Activated T-cell treated with anti-CD3 and anti-CD28 coated beads for 4 hours (primary cell): ENCODE data around the gene JTB.

Source experiments
- DNase-seq: peaks from one replicate; pipeline ENCODE4 v3.0.0-alpha.2; 2020

Gene JTB

DNA sequence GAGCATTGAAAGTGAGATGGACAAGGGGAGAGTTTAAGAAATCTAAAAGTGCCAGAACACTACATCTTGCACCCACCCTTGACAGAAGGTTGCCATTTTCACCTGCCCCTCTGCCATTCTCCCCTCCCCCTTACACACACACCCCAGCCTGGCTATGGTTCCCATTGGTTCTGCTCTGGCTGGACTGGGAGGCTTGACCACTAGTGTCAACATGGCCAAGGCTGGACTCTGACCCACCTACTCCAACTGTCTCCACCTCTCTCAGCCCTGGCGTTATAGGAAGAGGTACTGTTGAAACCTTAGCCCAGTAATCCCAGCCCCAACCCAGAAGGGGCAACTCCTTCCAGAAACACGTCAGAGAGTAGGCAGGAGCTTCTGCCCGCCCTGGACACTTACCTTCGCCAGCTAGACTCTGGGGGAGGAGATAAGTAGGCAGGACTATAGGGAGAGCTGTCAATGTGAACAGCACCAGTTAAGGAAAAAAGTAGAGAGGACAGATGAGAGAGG, 23.6 kb downstream of the JTB start:
- no peak for DNase-seq

DNA sequence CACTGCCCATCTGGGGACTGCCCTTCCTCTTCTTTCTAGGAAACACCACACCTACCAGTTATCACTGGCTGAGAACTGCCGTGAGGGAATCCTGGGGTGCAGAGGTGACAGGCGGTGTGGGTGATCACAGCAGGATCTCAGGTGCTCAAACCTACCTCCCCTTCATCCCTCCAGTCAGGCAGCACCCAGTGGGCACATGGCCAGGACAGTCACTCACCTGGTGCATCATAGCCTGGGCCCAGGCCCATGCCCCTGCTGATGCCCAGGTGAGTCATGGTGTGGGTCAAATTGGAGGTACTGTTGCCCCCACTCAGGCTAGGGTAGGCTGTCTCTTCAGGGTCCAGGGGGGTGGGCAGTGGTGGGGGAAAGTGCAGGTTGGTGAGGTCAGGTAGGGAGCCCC, 25.7 kb downstream of the JTB start:
- DNase-seq: no peak

DNA sequence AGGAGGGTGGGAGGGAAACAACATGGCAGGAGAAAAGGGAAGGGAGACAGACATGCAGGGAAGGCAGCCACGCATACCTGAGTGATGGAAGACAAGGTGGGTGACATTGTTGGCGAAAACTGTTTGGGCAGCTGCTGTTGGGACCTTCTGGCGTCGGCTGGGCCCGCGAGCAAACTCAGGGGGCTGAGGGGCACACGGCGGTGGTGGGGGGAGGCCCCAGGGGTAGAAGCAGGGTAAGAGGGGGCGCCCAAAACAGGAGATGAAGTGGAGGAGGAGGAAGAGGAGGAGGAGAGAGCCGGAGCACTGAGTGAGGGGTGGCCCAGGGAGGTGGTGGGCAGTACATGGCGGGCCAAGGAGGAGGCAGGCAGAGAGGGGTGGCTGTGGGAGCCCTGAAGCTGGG, 26.3 kb downstream of the JTB start:
- no peak for DNase-seq

DNA sequence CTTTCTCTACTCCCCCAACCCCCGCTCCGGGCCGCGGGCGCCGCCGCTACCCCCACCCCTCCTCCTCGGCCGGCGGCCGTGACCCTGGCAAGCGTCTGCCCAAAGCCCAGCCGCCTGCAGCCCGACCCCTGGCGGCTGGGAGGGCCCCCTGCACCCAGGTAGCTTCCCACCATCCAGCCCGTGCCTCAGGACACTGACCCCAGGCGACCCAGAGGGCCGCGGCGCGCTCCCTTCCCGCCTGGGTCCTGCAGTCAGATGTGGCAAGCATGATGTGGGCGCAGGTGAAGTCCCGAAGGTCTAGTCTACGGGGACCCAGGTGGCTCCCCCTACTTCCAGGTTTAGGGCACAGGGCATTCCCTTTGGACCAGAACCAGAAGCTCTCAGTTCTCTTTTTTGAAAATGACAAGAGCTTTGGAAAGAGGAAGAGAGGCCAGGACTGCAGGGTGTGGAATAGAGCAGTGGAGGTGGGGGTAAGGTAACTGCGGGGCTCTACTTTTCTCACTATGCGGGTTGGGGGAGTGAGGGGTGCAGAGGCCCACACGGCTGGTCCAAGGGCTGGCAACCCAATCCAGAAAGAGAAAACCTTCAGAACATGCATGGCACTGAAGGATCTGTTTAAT, 30.7 kb downstream of the JTB start, which contains the start of gene DENND4B:
Gene DENND4B (minus strand): TSS at position 97 of the 620 bp plus-strand sequence. CDS start 2,344 bp downstream, outside the sequence.
- peak; percentile 55 for DNase-seq

DNA sequence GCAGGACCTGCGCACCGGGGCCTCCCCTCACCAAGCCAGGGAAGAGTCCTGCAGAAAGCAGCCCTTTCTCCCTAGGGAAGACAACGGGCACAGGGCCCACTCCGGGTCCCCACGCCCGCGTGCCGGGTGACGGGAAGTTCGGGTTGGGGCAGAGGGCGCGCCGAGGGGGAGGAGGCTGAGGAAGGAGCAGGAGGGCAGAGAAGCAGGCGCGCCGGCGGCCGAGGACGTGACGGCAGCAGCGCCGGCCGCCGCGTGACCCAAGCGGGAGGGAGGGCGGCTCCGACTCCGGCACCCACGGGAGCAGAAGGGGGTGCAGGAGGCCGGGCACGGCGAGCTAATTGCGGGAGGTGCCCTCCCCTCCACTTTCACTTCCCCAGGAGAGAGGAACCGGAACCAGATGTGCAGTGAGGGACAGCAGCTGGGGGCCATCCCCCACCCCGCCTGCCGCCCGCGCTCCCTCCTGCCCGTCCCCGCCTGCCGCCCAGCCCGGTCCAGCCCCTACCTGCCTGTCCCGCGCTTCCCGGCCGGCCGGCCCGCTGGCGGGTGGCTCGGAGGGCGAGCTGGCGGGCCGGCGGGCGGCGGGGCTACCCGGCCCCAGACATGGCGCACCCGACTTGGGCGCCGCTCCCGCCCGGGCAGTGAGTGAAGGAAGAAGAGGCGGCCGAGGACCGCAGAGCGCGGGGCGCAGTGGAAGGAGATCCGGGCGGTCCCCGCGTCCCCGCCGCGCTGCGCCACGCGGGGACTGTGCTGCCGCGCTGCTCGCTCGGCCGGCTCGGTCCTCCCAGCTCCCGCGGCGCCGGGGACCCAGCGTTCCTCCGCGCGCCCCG, 31.5 kb downstream of the JTB start:
- DNase-seq: peak; percentile 50

DNA sequence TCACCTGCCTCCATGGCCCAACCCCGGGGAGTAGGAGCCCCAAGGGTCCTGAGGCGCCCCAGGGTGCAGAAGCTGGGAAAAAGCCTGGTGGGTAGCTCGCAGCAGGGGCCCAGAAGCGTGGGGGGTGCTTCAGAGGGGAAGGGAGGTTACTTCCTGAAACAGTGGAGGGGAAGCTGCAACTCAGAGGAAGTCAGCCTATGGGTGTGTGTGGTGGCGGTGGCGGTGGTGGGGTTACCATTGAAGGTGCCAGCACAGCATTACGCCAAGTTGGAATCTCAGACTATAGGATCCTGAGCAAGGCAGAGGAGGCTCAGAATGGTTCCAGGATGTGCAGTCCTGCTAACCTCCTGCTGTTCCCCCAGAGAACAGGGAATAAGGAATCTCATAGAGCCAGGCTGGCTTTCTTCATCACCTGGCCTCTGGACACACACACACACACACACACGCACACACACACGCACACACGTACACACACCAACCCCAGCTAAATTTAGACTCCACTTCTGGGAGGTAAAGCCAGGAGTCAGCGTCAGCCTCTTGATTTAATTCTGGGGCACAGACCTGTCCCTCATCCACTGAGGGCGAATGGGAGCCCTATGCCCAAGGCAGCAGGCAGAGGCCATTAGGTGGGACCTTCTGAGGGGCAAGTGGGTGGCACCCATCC, 32.2 kb downstream of the JTB start:
- DNase-seq: peak; percentile 58

DNA sequence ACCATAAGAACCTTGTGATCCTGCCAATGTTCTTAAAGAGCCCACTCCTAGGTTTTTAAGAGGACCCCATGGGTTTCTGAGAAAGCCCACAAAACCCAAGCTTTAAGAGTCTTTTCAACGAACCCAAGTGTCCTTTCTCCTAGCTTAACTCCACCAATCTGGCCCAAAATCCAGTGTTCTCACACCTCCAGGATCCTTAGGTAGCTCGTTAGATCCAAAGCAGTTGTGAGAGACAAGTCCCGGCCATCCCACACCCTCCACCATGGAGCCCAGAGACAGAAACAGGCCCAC, 32.7 kb downstream of the JTB start:
- no peak for DNase-seq

DNA sequence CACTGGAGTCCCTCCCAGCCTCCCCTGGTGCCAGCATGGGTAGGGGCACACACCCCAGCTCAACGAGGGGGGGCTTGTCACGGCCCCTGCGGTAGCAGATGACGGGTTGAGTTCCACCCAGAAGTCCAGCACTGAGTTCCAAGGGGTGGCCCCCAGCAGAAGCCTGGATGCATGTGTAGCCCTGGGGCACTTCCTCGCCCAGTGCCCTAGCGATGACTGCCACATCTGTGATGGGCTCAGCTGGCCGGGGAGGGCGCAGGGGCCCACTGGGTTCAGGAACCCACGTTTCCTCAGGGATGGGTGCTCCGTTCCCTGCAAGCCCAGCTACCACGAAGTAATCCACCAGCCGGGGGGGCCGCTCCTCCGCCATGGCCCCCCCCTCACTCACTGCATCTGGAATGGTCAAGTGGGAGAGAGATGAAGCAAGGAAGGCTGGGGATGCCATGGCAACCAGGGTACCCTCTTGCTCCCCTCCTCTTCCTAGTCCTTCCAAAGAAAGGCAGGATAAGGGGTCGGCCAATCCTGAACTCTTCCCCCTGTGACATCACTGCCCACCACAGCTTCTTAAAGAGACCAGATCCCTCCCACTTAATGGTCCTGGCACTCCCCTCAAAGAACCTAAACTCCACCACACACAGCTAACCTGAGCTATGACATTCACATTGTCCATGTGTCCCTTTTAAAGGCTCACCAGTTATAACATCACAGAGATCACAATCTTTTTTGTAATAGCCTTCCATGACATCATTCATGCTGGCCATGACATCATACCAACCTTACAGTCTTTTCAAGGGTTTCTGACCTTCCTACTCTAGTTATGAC, 33.3 kb downstream of the JTB start:
- DNase-seq: no peak

DNA sequence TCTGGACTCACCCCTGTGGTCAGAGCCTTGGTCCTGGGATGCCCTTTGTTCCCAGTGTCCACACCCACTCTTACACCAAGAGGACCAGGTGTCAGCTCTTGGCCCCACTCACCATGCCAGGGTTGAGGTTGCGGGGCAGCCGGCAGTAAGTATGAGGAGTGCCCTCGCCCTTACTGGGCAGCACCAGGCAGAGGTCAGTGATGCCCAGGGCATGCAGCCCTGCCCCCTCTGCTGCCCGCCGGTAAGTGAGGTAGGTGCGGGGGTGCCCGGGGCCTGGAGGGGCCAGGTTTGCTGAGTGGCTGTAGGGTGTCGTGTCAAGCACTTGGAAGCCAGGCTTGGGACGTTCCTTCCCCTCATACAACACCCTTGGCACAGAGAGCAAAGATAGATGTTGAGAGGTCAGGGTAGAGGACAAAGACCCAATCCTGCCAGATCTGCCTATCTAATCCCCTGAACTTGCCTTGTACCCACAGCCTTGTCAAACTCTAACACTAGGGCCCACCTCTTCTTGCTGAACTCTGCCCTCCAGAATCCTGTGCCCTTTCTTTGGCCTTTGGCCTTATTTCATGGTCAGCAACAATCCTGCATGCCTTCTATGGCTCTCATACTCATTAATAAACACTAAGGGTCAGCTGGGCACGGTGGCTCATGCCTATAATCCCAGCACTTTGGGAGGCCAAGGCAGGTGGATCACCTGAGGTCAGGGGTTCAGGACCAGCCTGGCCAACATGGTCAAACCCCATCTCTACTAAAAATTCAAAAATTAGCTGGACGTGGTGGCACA, 34.5 kb downstream of the JTB start:
- DNase-seq: no peak

DNA sequence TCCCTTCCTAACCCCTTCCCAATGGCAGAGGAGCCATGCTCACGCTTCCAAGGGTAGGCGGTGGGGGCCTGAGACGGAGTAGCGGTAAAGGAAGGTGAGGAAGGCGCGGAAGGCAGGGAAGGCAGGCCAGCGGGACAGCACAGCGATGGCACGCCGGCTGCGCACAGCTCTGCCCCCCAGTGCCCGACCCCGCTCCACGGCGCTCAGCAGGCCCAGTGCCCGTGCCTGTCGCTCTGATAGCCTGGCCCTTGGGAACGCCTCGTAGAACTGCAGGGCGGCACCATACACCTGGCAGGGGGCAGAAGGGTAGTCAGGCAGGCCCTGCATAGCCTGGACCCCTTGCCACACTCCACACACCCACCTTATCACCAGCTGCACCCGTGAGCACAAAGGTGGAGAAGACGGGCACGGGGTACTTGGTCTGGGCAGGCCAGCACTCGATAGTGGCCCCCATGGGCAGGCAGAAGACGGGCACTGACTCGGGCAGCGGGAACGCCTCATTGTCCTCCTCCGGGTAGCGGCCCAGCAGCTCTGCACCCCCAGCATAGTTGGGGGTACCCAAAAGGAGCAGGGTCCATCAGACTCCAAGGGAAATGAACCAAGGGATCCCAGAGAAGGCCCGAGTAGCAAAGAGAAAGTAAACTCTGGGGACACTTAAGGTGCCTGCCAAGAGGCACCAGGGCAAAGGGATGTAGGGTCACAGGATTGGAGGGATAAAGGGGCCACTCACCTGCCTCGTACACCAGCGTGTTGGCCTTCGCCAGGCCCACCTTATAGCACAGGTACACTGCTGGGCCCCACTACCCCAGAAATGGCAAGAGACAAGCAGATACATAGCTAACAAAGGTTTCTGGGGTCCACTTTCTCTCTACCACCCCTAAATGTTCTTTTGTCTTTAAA, 35.4 kb downstream of the JTB start:
- DNase-seq: no peak

DNA sequence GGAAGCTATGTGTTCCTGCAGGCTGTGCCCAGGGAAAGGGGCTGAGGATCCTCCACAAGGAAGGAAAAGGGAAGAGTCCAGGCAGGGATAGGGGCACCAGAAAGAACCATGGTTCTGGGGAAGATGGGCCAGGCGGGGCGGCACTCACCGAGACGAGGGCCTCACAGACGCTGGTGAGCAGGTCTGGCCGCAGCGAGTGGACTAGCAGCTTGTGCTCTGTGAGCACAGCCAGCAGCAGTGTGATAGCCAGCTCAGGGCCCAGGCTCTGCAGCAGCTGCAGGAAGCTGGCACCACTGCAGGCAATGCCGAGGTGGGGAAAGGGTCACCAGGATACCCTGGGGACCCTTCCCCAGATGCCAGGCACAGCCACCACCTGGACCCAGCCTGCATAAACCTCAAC, 36.7 kb downstream of the JTB start:
- DNase-seq: no peak

DNA sequence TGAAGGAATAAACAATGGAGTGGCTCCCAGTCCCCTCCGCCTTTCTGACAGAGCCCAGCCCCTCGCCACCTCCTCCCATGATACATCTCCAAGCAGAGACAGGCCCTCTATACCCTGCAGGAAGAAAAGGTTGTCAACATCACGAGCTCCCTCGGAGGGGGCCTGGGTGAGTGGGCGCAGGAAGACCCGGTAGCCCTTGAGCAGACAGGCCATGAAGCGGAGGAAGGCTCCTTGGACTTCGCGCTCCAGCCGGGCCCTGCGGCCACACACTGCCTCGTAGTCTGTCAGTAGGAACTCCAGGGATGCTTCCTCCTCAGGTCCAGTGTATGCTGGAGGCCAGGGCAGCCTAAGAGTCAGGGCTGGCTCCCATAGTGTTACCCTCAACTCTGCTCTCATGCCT, 38.0 kb downstream of the JTB start:
- no peak for DNase-seq

DNA sequence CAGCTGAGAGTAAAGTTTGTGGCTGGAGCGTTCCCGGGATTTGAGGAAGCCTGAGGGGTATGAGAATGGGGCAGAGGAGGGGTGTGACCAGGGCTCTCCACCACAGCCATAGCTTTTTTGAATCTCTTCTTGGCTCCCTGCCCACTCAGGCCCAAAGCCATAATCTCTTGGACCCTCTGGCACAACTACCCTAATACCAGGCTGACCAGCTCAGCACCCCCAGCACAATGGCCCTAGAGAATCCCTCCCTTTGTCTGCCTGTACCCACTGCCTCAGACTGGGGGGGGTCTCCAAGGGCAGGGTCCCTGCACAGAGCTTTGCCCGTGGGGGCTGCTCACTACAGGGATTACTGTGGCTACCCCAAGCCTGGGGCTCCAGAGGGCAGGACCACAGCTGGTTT, 38.5 kb downstream of the JTB start:
- no peak for DNase-seq

DNA sequence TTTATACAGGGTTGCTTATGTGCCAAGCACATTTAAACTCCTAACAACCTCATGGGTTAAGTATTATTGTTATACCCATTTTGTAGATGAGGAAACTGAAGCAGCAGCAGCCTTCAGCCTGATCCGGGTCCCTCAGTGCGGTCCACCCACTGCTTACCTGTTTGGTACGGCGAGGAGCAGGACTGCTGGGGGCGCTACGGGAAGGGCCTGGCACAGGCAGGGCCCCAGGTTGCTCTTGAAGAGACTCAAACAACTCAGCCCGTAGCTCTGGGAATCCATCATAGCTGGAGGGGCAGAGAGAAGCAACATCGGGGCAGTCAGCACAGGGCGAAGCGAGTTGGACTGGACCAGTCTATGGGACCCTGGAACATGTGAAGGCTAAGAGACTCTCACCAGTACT, 40.1 kb downstream of the JTB start:
- no peak for DNase-seq

DNA sequence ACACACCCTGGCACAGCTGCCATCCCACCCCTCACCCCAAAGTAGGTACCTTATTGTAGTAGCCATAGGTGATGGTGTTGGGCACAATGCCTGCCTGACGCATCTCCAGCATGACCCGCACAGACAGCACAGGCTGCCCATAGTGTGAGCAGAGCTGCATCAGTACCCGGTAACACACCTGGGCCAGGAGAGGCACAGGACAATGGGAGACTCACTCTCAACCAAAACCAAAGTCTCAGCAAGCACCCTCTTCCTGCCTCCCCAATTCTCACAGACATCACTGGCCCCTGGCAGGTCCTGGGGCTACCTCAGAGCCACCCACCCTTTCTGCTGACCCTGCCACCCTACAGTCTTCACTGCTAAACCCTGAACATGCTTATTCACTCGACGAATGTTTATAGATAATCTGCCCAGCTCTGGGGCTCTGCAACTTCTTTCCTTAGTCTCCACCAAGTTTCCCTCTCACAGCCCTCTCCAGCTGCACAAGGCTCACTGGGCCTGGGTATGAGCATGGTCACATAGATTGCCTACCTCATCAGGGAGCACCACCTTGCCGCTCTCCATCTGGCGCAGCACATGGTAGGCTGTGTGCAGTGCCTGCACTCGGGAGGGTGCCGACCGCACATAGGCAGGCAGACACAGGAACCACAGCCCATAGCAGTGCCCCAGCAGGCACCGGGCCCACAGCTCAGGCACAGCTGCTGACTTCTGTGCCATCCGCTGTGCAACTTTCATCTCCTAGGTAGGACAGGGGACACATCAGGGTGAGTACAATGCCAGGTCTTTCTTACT, 41.3 kb downstream of the JTB start:
- DNase-seq: no peak

DNA sequence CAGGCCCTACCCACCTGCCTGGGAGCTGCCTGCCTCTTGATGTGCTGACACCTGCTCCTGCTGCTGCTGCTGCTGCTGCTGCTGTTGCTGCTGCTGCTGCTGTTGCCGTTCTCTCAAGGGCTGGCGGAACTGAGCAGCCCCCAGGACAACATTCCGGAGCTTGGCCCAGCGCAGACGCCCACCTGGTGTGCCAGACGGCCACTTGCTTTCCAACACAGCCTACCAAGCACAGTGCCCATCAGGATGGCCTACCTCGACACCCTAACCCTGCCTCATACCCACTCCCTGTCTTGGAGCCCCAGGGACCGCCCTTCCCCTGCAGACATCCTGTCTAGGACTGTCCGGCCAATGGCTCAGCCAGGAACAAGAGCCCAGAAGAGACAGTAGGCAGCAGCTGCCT, 42.7 kb downstream of the JTB start:
- no peak for DNase-seq

DNA sequence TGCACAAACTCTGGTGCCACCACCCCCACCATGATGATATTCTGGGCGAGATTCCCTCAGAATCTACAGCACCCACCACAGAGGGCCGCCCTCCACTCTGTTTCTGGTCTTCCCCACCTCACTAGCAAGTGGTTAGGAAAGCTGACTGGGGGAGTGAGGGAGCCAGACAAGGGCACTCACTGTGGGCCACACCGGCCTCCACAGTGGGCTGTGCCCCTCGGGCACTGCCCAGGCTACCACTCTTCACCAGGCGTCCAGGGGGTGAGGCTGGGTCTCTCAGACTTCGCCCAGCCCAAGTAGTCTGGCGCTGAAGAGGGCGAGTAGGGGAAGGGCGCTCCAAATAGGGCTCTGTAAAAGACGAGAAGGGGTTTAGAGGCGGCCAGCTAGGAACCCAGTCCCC, 43.5 kb downstream of the JTB start:
- DNase-seq: no peak

DNA sequence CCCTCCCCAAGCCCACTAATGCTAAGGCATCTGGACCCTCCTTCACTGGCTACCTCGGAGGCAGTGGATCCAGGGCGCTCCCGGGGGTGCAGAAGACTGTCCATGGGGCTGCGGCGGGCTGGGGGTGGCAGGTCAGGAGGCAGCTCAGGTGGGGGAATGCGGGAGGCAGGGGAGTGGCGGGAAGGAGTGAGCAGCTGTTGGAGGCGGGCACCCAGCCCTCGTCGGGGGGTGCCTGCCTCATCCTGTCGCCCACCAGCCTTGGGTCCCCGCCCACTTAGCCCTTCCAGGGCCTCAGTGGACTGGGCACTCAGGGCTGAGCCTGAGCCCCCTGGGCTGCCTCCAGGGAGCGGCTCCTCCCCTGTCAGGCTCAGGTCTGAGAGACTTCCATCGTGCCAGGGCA, 44.0 kb downstream of the JTB start:
- DNase-seq: no peak

DNA sequence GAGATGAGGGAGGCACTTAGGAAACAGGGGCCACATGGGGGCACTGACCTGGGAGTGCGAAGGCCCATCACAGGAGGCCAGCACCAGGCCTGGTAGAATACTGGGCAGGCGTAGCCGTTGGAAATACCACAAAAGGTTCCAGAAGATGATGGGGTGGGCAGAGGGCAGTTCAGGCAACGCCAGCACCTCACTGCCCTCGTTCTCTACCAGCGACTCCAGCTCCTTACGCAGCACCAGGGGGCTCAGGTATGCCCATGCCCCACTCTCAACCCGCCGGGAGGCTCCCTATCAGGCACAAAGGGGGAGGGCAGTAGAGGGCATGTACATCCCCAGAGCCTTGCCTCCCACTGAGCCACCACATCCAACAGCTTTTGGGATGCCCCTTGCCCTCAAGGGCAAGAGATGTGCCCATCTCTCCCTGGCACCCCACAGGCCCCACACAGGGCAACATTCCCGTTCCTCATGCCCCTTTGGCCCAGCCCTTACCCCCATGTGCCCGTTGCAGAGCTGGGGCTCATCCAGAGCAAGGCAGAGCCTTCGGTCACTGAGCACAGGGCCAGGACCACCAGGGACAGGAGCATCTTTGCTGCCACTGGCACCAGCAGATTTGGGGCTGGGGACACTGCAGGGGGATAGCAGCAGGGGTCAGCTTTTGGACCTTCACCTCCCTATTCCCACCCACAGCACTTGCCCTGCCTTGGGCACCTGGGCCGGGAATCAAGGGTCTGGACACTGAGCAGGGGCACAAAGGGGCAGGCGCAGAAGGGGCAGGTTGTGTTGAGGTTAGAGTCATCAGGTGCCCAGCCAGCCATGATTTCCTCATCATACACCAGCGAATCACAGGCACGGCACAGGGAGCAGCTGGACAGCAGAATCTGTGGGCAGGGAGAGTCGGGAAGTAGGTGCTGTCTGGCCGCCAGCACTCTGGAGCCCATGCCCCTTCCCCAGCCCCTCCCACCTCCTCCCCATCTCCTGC, 45.0 kb downstream of the JTB start:
- no peak for DNase-seq
